Endothelial cell of umbilical vein (primary cell): ENCODE data around the gene ANKRD39. TPM values are rescaled to one million over a fixed set of nuclear protein-coding genes. Genes with fewer than 3 reads are reported as not detected.

ENCODE experiments used
- BruUV-seq: library from RNA; stranded (reverse); fragments of 400-500 nt; replicated peaks from 2 replicates; lab custom pipeline; 2021; lab: Mats Ljungman, UMichigan
- CTCF ChIA-PET: fragments of 300-600, 350-600 bp; sonication (Branson Sonifier 250); formaldehyde crosslinking; loops from one replicate; lab custom pipeline; 2021; ENCODE audit warnings: antibody characterized with exemption, inconsistent platforms; lab: Charles Lee
- POLR2A ChIA-PET: fragments of 300-600, 350-600 bp; sonication (Branson Sonifier 250); formaldehyde crosslinking; loops from one replicate; lab custom pipeline; 2021; ENCODE audit warnings: antibody characterized with exemption, inconsistent platforms; lab: Charles Lee
- DNase-seq: peaks from one replicate; pipeline ENCODE4 v3.0.0-alpha.2; 2011; ENCODE audit warnings: low read depth, low spot score
- FAIRE-seq: peaks from 2 replicates; lab custom pipeline; 2011; peaks lifted over from hg19 to GRCh38; lab: Jason Lieb, UNC
- H2AFZ ChIP-seq: 2 replicates; pipeline ENCODE4 v1.6.0; 2012; ENCODE audit warnings: low read depth, low read length, control low read depth, inconsistent platforms
- H3K27ac ChIP-seq: 2 replicates; pipeline ENCODE4 v1.5.1; 2011; ENCODE audit warnings: low read depth, mild to moderate bottlenecking, control low read depth, low read length, moderate library complexity; ENCODE audit not compliant: insufficient read depth
- H3K27me3 ChIP-seq, 2 experiments: 2 replicates each; pipeline versions ENCODE4 v1.6.0 to v1.6.1; 2011; ENCODE audit warnings: low read length in 2 of 2, mixed read lengths in 1 of 2; ENCODE audit not compliant: control insufficient read depth in 2 of 2, insufficient read depth in 2 of 2
- H3K36me3 ChIP-seq, 2 experiments: 2 replicates in 1 of 2; 3 replicates in 1 of 2; pipeline ENCODE4 v1.5.1; 2011; ENCODE audit warnings: low read length in 2 of 2, mild to moderate bottlenecking in 1 of 2, moderate library complexity in 1 of 2; ENCODE audit not compliant: control insufficient read depth in 2 of 2, insufficient read depth in 2 of 2; ENCODE audit errors: extremely low read depth in 1 of 2
- H3K4me1 ChIP-seq: 3 replicates; pipeline ENCODE4 v1.5.1; 2011; ENCODE audit warnings: mild to moderate bottlenecking, low read length; ENCODE audit not compliant: control insufficient read depth, insufficient read depth; ENCODE audit errors: extremely low read depth
- H3K4me2 ChIP-seq: 2 replicates; pipeline ENCODE4 v1.6.1; 2011; ENCODE audit warnings: low read length, control low read depth, mixed read lengths; ENCODE audit not compliant: insufficient read depth
- H3K4me3 ChIP-seq, 3 experiments: fragments of 200-600 bp in 1 of 3; sonication (generic), shearing (Covaris generic) in 1 of 3; replicated peaks in 1 of 3; 2 replicates each; pipeline ENCODE4 v1.5.1; 2011 to 2016; ENCODE audit warnings: control low read depth in 3 of 3, low read length in 3 of 3, mild to moderate bottlenecking in 2 of 3, inconsistent platforms in 1 of 3, low read depth in 1 of 3, moderate library complexity in 1 of 3; ENCODE audit not compliant: insufficient read depth in 1 of 3
- H3K79me2 ChIP-seq: 2 replicates; pipeline ENCODE4 v1.6.0; 2012; ENCODE audit warnings: low read length, inconsistent platforms; ENCODE audit not compliant: control insufficient read depth, insufficient read depth
- H3K9ac ChIP-seq: replicated peaks from 2 replicates; pipeline ENCODE3; 2011; ENCODE audit warnings: low read length, control low read depth; ENCODE audit not compliant: insufficient read depth; ENCODE audit errors: extremely low read depth
- H3K9me1 ChIP-seq: replicated peaks from 3 replicates; pipeline ENCODE4 v1.6.0; 2011; ENCODE audit warnings: mild to moderate bottlenecking, low read length; ENCODE audit not compliant: control insufficient read depth, insufficient read depth; ENCODE audit errors: extremely low read depth
- H3K9me3 ChIP-seq: replicated peaks from 2 replicates; pipeline ENCODE4 v1.5.1; 2012; ENCODE audit warnings: low read length, inconsistent platforms; ENCODE audit not compliant: control insufficient read depth, insufficient read depth
- H4K20me1 ChIP-seq: replicated peaks from 2 replicates; pipeline ENCODE3; 2011; ENCODE audit warnings: mild to moderate bottlenecking, low read length; ENCODE audit not compliant: control insufficient read depth, insufficient read depth; ENCODE audit errors: extremely low read depth
- CTCF ChIP-seq, 2 donors: IDR thresholded peaks; 1 replicate in 1 of 2; 2 replicates in 1 of 2; pipeline ENCODE4 v1.5.1; 2011; ENCODE audit warnings: low read length in 2 of 2, mild to moderate bottlenecking in 2 of 2, moderate library complexity in 2 of 2, control low read depth in 1 of 2, inconsistent platforms in 1 of 2, low read depth in 1 of 2; ENCODE audit not compliant: insufficient read depth in 1 of 2; ENCODE audit errors: extremely low read depth in 1 of 2
- EZH2 ChIP-seq: IDR thresholded peaks from 2 replicates; pipeline ENCODE4 v1.6.1; 2012; ENCODE audit warnings: borderline replicate concordance, low read depth, mild to moderate bottlenecking, moderate library complexity, low read length, inconsistent platforms; ENCODE audit not compliant: severe bottlenecking
- FOS ChIP-seq: IDR thresholded peaks from 2 replicates; pipeline ENCODE4 v1.6.1; 2011; ENCODE audit warnings: mild to moderate bottlenecking, low read length, moderate library complexity, borderline replicate concordance; ENCODE audit not compliant: insufficient read depth
- GATA2 ChIP-seq: IDR thresholded peaks from 2 replicates; pipeline ENCODE4 v1.7.0; 2011; ENCODE audit warnings: low read depth, mild to moderate bottlenecking, moderate library complexity, mixed read lengths, low read length; ENCODE audit not compliant: insufficient read length, insufficient read depth
- JUN ChIP-seq: IDR thresholded peaks from 2 replicates; pipeline ENCODE4 v1.6.1; 2011; ENCODE audit warnings: borderline replicate concordance, low read depth; ENCODE audit not compliant: insufficient read length, insufficient read depth
- MAX ChIP-seq: IDR thresholded peaks from 2 replicates; pipeline ENCODE4 v1.6.1; 2011; ENCODE audit not compliant: insufficient read depth, insufficient read length
- MYC ChIP-seq: IDR thresholded peaks from one replicate; pipeline ENCODE4 v1.6.1; 2011; ENCODE audit warnings: mild to moderate bottlenecking, low read depth, low read length
- POLR2A ChIP-seq: IDR thresholded peaks from 2 replicates; pipeline ENCODE4 v1.6.1; 2012; ENCODE audit warnings: low read depth, mild to moderate bottlenecking, control low read depth, low read length
- POLR2AphosphoS5 ChIP-seq: IDR thresholded peaks from 2 replicates; pipeline ENCODE4 v1.6.1; 2012; ENCODE audit warnings: low read depth, mild to moderate bottlenecking, control low read depth, low read length, moderate library complexity; ENCODE audit not compliant: insufficient read depth
- dilution Hi-C: fragments of 300-500 bp; cut with MboI; formaldehyde crosslinking; loops from one replicate; pipeline ENCODE4 v1.15.0; 2019; ENCODE audit warnings: low sequenced_read_pairs; ENCODE audit not compliant: extremely low pct_ligation_motif_present
- intact Hi-C: fragments of 100-400 bp; cut with micrococcal nuclease; formaldehyde crosslinking; loops from one replicate; pipeline ENCODE4 v1.10.0; 2022
- polyA plus RNA-seq, 4 experiments: library from polyadenylated mRNA; depleted of rRNA in 3 of 4; stranded (reverse) in 3 of 4; unstranded in 1 of 4; fragments of >200 nt; gene quantifications; 2 replicates each; pipeline versions ENCODE4 v1.2.1 to v1.2.3, GENCODE V29; 2011 to 2012; ENCODE audit warnings: missing spikeins in 1 of 4
- total RNA-seq: library from RNA; stranded (reverse); gene quantifications from 2 replicates; pipeline ENCODE4 v1.2.3, GENCODE V29; 2021

The ANKRD39 gene
- total and polyA plus RNA-seq, 2 donors (not counting 3 experiments of a cell fraction or from before 2014, with no cell fraction given), result 14.7 to 17.9 TPM

DNA sequence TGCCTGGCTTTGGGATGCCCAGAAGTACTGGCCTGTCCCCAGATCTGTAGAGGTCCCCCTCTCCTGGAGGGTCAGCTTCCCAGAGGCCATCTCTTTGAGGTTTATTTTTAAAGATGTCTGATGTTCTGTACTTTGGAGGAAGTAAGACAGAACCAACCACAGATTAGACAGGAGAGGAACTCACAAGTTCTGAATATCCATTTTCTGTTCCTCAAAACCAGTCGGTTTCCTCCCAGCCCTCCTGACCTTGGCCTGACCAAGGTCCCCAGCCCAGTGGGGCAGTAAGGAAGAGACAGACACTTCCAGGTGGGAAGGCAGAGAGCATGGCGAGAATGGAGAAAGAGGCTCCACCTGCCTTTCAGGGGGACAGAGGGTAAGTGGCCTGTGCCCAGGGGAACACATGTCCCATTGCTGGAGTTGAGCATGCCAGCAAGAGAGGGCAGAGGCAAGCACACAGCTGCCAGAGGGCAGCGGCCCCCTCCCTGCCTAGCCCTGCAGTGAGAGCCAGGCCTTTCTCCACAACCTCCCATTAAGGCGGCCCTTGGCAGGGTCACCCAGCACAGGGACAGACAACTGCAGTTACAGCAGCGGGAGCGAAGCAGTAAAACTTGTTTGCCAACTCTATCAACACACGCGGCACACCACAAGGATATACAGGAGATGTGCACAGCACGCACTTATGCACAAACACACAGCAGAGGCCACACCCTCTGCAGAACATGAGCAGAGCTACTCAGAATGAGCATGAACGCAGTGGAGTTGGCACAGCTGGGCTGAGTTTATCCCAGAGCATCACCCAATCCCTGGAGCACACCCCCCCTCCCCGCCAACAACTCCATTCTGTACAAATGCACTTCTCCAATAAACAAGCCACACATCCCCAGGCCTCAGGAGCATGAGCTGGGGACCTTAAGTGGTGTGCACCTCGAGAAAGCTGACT is 30.5 kb upstream of the ANKRD39 start:
- no peak for TF ChIP-seq POLR2AphosphoS5
- no peak for TF ChIP-seq FOS
- TF ChIP-seq POLR2A, result no peak
- no peak for TF ChIP-seq EZH2
- TF ChIP-seq JUN, result no peak
- TF ChIP-seq MAX, result no peak
- no peak for TF ChIP-seq MYC
- no peak for TF ChIP-seq GATA2
- no peak for TF ChIP-seq CTCF (IDR thresholded peaks at IDR 0.05; ENCODE audit: extremely low read depth in 1 of 2, insufficient read depth in 1 of 2, low read depth in 1 of 2, low read length in 2 of 2)
- no TSS peak for BruUV-seq
- no peak for FAIRE-seq
- no peak overlapping the region for H3K27ac ChIP-seq
- no peaks in the 10 kb centered on the region for H3K79me2 ChIP-seq
- intact Hi-C loops (no loop called here), dilution Hi-C loops (no loop called here)
- H3K9ac ChIP-seq, result no peak overlapping the region
- no peaks in the 10 kb centered on the region for H3K9me3 ChIP-seq
- no peaks in the 10 kb centered on the region for H3K4me1 ChIP-seq
- no peak overlapping the region for H2AFZ ChIP-seq
- no peaks in the 10 kb centered on the region for H3K36me3 ChIP-seq
- H3K4me2 ChIP-seq, result no peak overlapping the region
- DNase-seq, result no peak
- no peak overlapping the region for H3K4me3 ChIP-seq
- H3K27me3 ChIP-seq, result no peaks in the 10 kb centered on the region
- ChIA-PET POLR2A (no interaction called here), CTCF (no interaction called here)
- no peaks in the 10 kb centered on the region for H3K9me1 ChIP-seq
- H4K20me1 ChIP-seq, result no peaks in the 10 kb centered on the region
